Mesenteric fat pad (tissue), 1 donor: ENCODE measurements around the gene RPS6KB2. TPM values are rescaled to one million over a fixed set of nuclear protein-coding genes. Genes with fewer than 3 reads are reported as not detected.
"Not testable (repeated sequence)": the region's sequence is repeated elsewhere in the genome, so short reads cannot be mapped to it uniquely, and the experiment has no call there.

Experiments
- DNase-seq: peaks from one replicate; pipeline ENCODE4 v3.0.0-alpha.2; 2020; ENCODE audit warnings: low spot score
- total RNA-seq: library from RNA; stranded (reverse); fragmentation: NEBNext Ultra II Directional; extraction: Animal tissue kit (Norgen Biotek cat#: 25700); gene quantifications from one replicate; pipeline ENCODE4 v1.2.1, GENCODE V29; 2021
- donor health status: DM: yes; HTN: yes; CAD: no.

Gene RPS6KB2
- total RNA-seq, 1 donor from 2014 or later: 32.4 TPM

GRCh38 chr11:67397536-67397935, 30.8 kb upstream of the RPS6KB2 start:
- DNase-seq: no peak

GRCh38 chr11:67397986-67398660, 30.2 kb upstream of the RPS6KB2 start:
- DNase-seq: no peak

GRCh38 chr11:67398661-67399563, 29.4 kb upstream of the RPS6KB2 start:
- no peak for DNase-seq

GRCh38 chr11:67400251-67400941, 27.9 kb upstream of the RPS6KB2 start:
- no peak for DNase-seq

- DNase-seq: no peak
Observed at GRCh38 chr11:67400942-67401494, 27.3 kb upstream of the RPS6KB2 start.

- DNase-seq: peak; percentile 98
Observed at GRCh38 chr11:67401495-67402191, 26.7 kb upstream of the RPS6KB2 start, which contains the start of gene PPP1CA. PPP1CA (minus strand) TSS chr11:67401858; CDS start chr11:67401782, 76 bp downstream.

GRCh38 chr11:67402192-67402839, 26.0 kb upstream of the RPS6KB2 start:
- DNase-seq: not testable (repeated sequence)

- not testable (repeated sequence) for DNase-seq
Observed at GRCh38 chr11:67403085-67403484, 25.2 kb upstream of the RPS6KB2 start.

GRCh38 chr11:67404515-67405195, 23.6 kb upstream of the RPS6KB2 start:
- no peak for DNase-seq

- DNase-seq: no peak
Observed at GRCh38 chr11:67405196-67405567, 23.1 kb upstream of the RPS6KB2 start.

GRCh38 chr11:67405688-67406339, 22.5 kb upstream of the RPS6KB2 start:
- DNase-seq: no peak

GRCh38 chr11:67406420-67406968, 21.8 kb upstream of the RPS6KB2 start:
- DNase-seq: no peak

- DNase-seq: no peak
Observed at GRCh38 chr11:67406969-67407687, 21.2 kb upstream of the RPS6KB2 start.

- DNase-seq: no peak
Observed at GRCh38 chr11:67407688-67408163, 20.6 kb upstream of the RPS6KB2 start.

GRCh38 chr11:67408437-67409200, 19.7 kb upstream of the RPS6KB2 start:
- DNase-seq: no peak

GRCh38 chr11:67409261-67409666, 19.0 kb upstream of the RPS6KB2 start:
- DNase-seq: no peak

GRCh38 chr11:67409781-67410368, 18.4 kb upstream of the RPS6KB2 start:
- DNase-seq: no peak
